DMS53 treated with DMSO at 0.1 percent for 48 hours (cell line): ENCODE results near the gene RAB35.
"Not testable (repeated sequence)": the region's sequence is repeated elsewhere in the genome, so short reads cannot be mapped to it uniquely, and the experiment has no call there.

Experiments
- DNase-seq: peaks from one replicate; lab custom pipeline; 2025; ENCODE audit not compliant: unreplicated experiment; lab: John Stamatoyannopoulos, UW

Gene RAB35

DNA sequence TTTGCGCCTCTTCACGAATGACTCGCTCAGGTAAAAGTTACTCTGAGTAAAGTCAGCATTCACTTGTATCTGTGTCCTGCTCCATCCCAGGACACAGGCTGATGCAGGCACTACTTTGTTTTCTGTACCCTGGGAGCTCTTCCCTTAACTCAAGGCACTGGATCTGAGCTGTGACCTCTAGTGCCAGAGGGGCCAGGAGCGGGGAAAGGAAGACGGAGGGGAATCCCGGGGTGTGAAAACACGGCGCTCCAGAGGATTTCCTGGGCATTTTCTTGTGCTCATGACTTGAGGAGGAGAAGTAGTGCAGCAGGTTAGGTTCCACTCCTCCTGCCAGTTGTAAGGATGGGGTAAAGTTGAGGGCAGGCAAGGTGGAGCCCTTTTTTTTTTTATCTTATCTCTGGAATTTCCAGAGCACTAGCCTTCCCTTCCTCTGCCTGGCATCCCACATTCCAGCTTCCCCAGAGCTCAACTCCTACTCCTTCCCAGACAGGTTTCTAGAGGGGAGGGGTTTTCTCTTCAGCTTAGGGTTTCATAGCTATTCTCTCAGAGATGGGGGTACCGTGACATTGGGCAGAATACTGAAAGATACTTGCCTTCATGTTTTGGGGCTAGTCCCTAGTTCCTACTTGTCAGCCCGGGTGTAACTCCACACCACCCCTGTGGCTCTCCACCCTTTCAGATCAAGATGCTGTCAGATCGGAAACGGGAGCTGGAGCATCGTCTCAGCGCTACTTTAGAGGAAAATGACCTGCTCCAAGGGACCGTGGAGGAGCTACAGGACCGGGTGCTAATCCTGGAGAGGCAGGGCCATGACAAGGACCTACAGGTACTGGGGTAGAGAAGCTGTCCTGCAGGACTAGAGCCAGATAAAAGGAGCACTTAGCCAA lies 52.3 kb downstream of the RAB35 start:
- DNase-seq = no peak

DNA sequence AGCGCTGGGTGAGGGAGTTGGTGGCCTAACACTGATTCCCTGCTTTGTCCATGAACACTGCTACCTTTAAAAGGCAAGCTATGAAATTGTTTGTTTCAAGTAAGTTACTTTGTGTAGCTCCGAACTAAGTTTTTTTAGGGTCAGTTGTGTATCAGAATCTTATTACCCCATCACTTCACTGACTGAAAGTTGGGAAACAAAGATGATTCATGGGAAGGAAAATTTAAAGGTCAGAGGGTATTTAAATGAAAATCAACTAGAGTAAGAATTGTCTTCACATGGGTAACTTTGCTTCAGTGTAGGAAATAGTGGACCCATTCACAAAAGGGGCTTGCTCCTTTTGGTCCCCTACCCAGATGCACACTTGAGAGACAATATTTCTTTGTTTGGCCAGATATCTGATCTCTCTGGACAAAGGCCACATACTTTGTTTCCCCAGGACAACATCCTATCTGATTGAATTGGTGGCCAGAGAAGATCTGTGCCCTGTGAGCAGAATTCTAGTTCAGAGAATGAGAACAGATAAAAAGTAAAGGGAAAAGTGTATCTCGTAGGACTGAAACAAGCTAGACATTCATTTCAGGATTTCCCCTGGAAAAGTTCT lies 53.5 kb downstream of the RAB35 start:
- no peak for DNase-seq

DNA sequence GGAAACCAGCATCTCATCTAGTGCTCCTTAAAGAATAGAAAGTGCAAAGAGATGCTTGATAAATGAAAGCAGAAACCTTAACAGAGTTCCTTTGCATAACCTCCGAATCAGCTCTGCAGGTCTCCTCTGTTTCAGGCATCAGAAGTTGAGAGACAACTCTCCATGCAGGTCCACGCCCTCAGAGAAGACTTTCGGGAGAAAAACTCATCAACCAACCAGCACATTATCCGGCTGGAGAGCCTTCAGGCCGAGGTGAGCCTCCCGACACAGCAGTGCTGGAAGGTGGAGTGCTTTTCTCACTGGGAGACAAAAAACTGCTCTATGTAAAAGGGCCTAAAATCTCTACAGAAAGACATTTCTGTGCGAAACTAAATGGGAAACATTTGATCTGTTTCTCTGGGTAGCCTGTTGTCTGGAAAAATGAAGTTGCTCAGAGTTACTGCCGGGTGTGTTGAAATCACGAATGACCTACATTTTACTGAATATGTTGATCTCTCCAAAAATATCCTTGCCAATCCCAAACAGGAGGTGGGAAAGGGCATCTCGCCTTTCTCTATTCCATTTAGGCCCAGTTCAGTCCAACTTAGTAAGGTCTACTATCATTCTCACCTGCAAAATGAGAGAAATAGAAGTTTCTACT lies 54.9 kb downstream of the RAB35 start:
- no peak for DNase-seq

DNA sequence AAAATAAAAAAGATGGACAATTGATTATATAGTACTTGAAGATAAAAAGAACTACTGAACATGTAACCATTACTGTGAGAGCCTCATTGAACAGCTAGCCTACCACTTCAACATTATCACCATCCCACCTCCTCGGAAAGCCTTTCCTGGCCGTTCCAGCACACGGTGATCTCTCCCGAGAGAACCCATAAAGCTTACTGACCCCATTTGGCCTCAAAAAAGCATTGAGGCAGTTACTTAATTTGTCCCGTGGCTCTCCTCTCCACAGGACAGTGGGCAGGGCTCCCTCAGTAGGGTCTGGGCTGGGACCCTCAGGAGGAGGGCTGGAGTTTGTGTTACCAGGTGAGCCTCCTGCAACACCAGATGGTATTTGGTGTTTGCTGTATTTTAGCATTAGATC lies 55.8 kb downstream of the RAB35 start:
- no peak for DNase-seq

DNA sequence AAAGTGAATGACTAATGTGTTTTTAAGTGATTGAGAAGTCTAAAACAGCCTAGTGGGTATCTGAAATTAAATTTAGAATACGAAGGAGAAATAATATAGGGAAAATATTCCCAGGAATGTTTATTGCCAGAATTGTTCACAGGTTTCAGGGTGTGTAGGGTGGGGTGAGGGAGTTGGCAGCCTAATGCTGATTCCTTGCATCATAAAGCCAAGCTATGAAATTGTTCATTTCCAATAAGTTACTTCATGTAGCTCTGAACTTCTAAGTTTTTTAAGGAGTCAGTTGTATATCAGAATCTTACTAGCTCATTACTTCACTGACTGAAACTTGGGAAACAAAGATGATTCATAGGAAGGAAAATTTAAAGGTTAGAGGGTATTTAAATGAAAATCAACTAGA lies 56.4 kb downstream of the RAB35 start:
- DNase-seq = no peak

DNA sequence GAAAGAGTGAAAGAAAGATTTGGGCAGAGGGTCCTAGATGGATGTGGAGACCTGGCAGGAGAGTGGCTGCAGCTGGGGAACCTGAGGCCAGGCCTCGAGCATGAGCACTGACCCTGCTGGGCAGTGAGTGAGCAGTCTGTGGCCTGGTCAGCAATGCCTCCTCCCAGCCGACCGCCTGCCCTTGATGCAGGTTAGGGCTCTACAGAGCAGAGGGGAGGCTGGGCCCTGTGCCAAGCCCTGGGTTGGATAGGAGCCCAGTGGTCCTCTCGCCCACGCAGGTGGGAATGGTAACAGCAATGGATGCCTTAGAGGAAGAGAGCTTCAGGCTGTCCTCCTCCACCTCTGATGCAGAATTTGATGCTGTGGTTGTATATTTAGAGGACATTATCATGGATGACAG lies 59.8 kb downstream of the RAB35 start:
- DNase-seq = no peak

DNA sequence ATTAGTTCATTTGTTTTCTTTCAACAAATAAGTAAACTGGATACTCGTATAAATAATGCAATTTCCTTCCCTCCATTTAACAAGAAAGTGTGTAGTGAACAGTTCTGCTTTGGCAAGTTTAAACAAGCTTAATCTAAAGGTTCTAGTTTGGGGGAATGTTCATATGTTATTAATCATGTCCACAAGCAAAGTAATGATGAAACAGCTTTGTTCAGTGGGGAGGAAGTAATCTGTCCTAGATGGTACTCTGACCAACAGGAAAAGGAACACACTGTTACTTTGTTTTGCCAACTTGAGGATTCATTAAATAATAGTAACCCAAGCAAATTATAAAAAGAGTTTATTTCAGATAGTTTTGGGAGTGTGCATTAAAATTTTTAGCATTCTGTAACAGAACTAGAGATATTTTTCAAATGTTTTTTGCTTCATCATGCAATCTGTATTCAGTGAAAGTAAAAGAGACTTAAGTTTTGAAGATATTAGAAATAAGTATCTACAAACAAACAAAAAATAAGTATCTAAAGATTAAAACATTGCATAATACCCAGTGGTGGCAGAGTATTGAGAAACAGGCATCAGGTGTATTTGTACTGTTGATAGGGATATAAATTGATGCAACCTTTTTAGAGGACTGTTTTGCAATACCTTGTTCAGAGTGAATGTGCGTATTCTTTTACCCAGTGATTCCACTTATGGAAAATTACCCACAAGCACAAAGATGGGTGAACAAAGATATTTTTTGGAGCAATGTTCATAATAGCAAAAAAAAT lies 61.1 kb downstream of the RAB35 start:
- no peak for DNase-seq

DNA sequence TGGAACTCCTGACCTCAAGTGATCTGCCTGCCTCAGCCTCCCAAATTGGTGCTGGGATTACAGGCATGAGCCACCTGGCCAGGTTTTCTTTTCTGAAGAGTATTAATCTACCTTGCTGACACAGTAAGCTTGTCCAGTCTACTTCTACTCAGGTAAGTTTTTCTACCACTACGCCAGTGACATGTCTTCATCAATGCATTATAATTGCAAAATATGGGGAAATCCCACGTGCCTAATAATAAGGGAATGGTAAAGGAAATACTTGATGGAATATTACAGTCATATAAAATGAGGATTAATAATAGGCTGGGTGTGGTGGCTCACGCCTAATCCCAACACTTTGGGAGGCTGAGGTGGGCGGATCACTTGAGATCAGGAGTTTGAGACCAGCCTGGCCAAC lies 62.3 kb downstream of the RAB35 start:
- DNase-seq = no peak

DNA sequence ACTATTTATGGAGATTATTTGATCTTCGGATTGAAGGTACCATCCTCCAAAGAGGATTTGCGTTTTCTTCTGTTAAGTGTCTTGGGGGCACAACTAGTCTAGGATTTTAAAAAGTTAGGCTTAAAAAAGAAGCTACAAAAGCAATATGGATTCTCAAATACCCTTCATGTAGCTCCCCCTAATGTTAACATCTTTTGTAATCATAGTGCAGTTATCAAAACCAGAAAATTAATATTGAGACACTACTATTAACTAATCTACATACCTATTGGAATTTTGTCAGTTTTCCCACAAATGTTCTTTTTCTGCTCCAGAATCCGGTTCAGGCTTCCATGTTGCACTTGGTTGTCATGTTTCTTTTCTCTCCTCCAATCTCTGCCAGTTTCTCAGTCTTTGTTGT lies 65.0 kb downstream of the RAB35 start:
- DNase-seq = no peak

DNA sequence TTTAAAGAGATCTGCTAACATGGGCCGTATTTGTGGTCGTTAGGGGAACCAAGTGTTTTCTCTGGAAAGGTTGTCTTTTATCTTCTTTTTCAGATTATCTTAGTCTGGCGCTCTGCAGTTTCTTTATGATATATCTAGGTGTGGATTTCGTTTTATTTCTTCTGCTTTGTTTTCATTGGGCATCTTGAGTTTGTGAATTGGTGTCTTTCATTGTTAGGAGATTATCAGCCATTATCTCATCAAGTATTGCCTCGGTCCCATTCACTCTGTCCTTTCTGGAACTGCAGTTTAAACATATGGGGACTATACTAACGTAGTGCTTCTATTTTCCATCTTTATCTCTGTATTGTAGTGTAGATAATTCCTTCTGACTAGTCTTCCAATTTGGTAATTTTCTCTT lies 67.1 kb downstream of the RAB35 start:
- no peak for DNase-seq

DNA sequence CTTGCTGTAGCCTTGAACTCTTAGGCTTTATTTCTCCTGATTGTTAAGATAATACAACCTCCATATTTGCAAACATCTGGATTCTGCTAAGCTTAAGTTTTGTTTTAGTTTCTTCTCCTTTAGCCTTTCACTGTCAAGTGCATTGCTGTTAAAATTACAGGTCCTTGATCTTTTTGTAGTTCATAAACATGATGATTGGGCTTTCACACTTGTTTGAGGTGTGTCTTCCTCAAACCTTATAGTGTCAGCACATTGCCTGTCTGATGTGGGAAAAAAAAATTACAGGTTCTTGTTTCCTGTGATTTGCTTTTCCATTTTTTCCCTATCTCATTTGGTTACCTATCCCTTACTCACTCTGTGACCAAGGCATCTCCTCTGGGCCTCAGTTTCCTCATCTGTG lies 68.3 kb downstream of the RAB35 start:
- DNase-seq = no peak

DNA sequence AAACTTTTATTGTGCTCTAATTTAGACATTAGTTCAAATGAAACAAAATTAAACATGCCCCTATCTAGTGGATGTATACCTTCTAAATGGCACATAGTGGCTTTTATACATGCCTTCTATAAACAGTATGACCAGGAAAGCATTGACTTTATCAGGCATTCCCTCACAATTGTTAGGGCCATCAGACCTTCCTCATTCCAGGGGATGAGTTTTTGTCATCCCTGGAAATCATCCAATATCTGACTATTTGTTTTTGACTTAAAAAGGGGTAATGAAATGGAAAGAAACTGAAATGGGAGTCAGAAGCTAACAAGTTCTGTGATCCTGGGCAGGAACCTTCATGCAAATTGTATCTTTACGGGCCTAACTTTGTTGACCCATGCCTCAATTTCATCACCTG lies 69.5 kb downstream of the RAB35 start:
- DNase-seq = no peak

DNA sequence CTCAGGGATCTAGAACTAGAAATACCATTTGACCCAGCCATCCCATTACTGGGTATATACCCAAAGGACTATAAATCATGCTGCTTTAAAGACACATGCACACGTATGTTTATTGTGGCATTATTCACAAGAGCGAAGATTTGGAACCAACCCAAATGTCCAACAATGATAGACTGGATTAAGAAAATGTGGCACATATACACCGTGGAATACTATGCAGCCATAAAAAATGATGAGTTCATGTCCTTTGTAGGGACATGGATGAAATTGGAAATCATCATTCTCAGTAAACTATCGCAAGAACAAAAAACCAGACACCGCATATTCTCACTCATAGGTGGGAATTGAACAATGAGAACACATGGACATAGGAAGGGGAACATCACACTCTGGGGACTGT lies 71.2 kb downstream of the RAB35 start:
- DNase-seq = not testable (repeated sequence)
